Subcutaneous abdominal adipose tissue (tissue), 5 donors: ENCODE results near the gene CPPED1.

Experiments
- H3K27ac ChIP-seq: one replicate; pipeline ENCODE4 v1.7.0; 2013; ENCODE audit warnings: low read depth, mild to moderate bottlenecking, inconsistent platforms, low read length, moderate library complexity
- H3K27me3 ChIP-seq, 5 donors: one replicate each; pipeline ENCODE4 v1.7.0; 2013; ENCODE audit warnings: low read length in 5 of 5, inconsistent platforms in 1 of 5; ENCODE audit not compliant: control insufficient read depth in 5 of 5, insufficient read depth in 4 of 5
- H3K36me3 ChIP-seq, 5 donors: one replicate each; pipeline ENCODE4 v1.7.0; 2013; ENCODE audit warnings: low read length in 5 of 5; ENCODE audit not compliant: control insufficient read depth in 5 of 5, insufficient read depth in 5 of 5
- H3K4me1 ChIP-seq, 5 donors: one replicate each; pipeline ENCODE4 v1.7.0; 2013; ENCODE audit warnings: low read length in 5 of 5, mild to moderate bottlenecking in 3 of 5, moderate library complexity in 1 of 5; ENCODE audit not compliant: control insufficient read depth in 5 of 5, insufficient read depth in 5 of 5
- H3K4me3 ChIP-seq, 5 donors: one replicate each; pipeline ENCODE4 v1.7.0; 2013; ENCODE audit warnings: low read length in 5 of 5, low read depth in 1 of 5
- H3K9ac ChIP-seq, 5 donors: one replicate each; pipeline ENCODE4 v1.7.0; 2013; ENCODE audit warnings: low read length in 5 of 5, mild to moderate bottlenecking in 4 of 5, moderate library complexity in 3 of 5
- H3K9me3 ChIP-seq, 5 donors: one replicate each; pipeline ENCODE4 v1.7.0; 2013; ENCODE audit warnings: low read length in 5 of 5; ENCODE audit not compliant: control insufficient read depth in 5 of 5
- donor health status: healthy.
- donor health status: healthy.
- donor health status: healthy.
- donor health status: healthy.
- donor health status: healthy.

Gene CPPED1

GRCh38 chr16:12625716-12626115 lies 178.0 kb downstream of the CPPED1 start:
- Histone ChIP-seq H3K4me1 (no peaks in the 10 kb centered on the region), H3K4me3 (no peak overlapping the region), H3K27me3 (peaks cover 0 to 7% (median 6%) of the 10 kb centered on the region in 5 donors), H3K36me3 (no peaks in the 10 kb centered on the region), H3K9me3 (peaks cover 0 to 6% (median 4%) of the 10 kb centered on the region in 5 donors), H3K27ac (no peak overlapping the region), H3K9ac (no peak overlapping the region)

- Histone ChIP-seq H3K4me1 (no peaks in the 10 kb centered on the region), H3K27me3 (peaks cover 0 to 6% (median 5%) of the 10 kb centered on the region in 5 donors), H3K36me3 (no peaks in the 10 kb centered on the region), H3K9ac (no peak overlapping the region), H3K4me3 (no peak overlapping the region), H3K9me3 (peaks cover 0 to 6% (median 4%) of the 10 kb centered on the region in 5 donors), H3K27ac (no peak overlapping the region)
These were observed 178.6 kb downstream of the CPPED1 start for GRCh38 chr16:12625068-12625467.

GRCh38 chr16:12620150-12620549 lies 183.5 kb downstream of the CPPED1 start:
- no peaks in the 10 kb centered on the region for H3K4me1 ChIP-seq
- H3K36me3 ChIP-seq: no peaks in the 10 kb centered on the region
- no peak overlapping the region for H3K4me3 ChIP-seq
- no peak overlapping the region for H3K9ac ChIP-seq
- no peak overlapping the region for H3K27ac ChIP-seq
- H3K9me3 ChIP-seq: peaks cover 0 to 6% (median 4%) of the 10 kb centered on the region in 5 donors
- H3K27me3 ChIP-seq: peaks cover 0 to 3% (median 2%) of the 10 kb centered on the region in 5 donors

GRCh38 chr16:12618515-12618914 lies 185.2 kb downstream of the CPPED1 start:
- no peaks in the 10 kb centered on the region for H3K9me3 ChIP-seq
- H3K4me3 ChIP-seq: no peak overlapping the region
- no peak overlapping the region for H3K27ac ChIP-seq
- no peak overlapping the region for H3K9ac ChIP-seq
- H3K4me1 ChIP-seq: no peaks in the 10 kb centered on the region
- no peaks in the 10 kb centered on the region for H3K36me3 ChIP-seq
- H3K27me3 ChIP-seq: no peaks in the 10 kb centered on the region

- no peaks in the 10 kb centered on the region for H3K36me3 ChIP-seq
- no peaks in the 10 kb centered on the region for H3K9me3 ChIP-seq
- H3K4me1 ChIP-seq: no peaks in the 10 kb centered on the region
- H3K4me3 ChIP-seq: no peak overlapping the region
- no peak overlapping the region for H3K9ac ChIP-seq
- no peaks in the 10 kb centered on the region for H3K27me3 ChIP-seq
- no peak overlapping the region for H3K27ac ChIP-seq
These were observed 186.3 kb downstream of the CPPED1 start for GRCh38 chr16:12617401-12617819.

GRCh38 chr16:12614662-12615278 lies 188.9 kb downstream of the CPPED1 start:
- H3K27ac ChIP-seq: no peak overlapping the region
- peaks cover 0 to 2% (median 0%) of the 10 kb centered on the region in 5 donors for H3K27me3 ChIP-seq
- H3K9ac ChIP-seq: no peak overlapping the region
- no peak overlapping the region for H3K4me3 ChIP-seq
- no peaks in the 10 kb centered on the region for H3K9me3 ChIP-seq
- H3K36me3 ChIP-seq: no peaks in the 10 kb centered on the region
- H3K4me1 ChIP-seq: no peaks in the 10 kb centered on the region

- Histone ChIP-seq H3K27ac (no peak overlapping the region), H3K36me3 (no peaks in the 10 kb centered on the region), H3K9me3 (peaks cover 0 to 5% (median 0%) of the 10 kb centered on the region in 5 donors), H3K4me3 (no peak overlapping the region), H3K27me3 (peaks cover 0 to 2% (median 0%) of the 10 kb centered on the region in 5 donors), H3K9ac (no peak overlapping the region), H3K4me1 (no peaks in the 10 kb centered on the region)
These were observed 189.6 kb downstream of the CPPED1 start for GRCh38 chr16:12613992-12614661.

GRCh38 chr16:12613131-12613991 lies 190.3 kb downstream of the CPPED1 start:
- H3K36me3 ChIP-seq: no peaks in the 10 kb centered on the region
- H3K27me3 ChIP-seq: peaks cover 0 to 2% (median 0%) of the 10 kb centered on the region in 5 donors
- peaks cover 0 to 9% (median 0%) of the 10 kb centered on the region in 5 donors for H3K9me3 ChIP-seq
- H3K9ac ChIP-seq: no peak overlapping the region
- H3K4me3 ChIP-seq: no peak overlapping the region
- no peak overlapping the region for H3K27ac ChIP-seq
- H3K4me1 ChIP-seq: no peaks in the 10 kb centered on the region

GRCh38 chr16:12612598-12613101 lies 191.0 kb downstream of the CPPED1 start:
- no peak overlapping the region for H3K4me3 ChIP-seq
- no peaks in the 10 kb centered on the region for H3K36me3 ChIP-seq
- H3K9ac ChIP-seq: no peak overlapping the region
- H3K27ac ChIP-seq: no peak overlapping the region
- H3K4me1 ChIP-seq: no peaks in the 10 kb centered on the region
- peaks cover 0 to 2% (median 0%) of the 10 kb centered on the region in 5 donors for H3K27me3 ChIP-seq
- H3K9me3 ChIP-seq: peaks cover 0 to 12% (median 4%) of the 10 kb centered on the region in 5 donors
